Choroid plexus epithelial cell (primary cell): Measurements from ENCODE around the gene IQCM.
A peak's percentile ranks its signal among the peaks of the same experiment; 100 is the strongest.

Source experiments
- DNase-seq: peaks from one replicate; pipeline ENCODE4 v3.0.0-alpha.2; 2010; ENCODE audit warnings: low read depth
- H3K4me3 ChIP-seq: 2 replicates; pipeline ENCODE4 v1.5.1; 2011; ENCODE audit warnings: low read depth, mild to moderate bottlenecking, control low read depth, low read length, moderate library complexity
- CTCF ChIP-seq: conservative IDR thresholded peaks from 2 replicates; pipeline ENCODE4 v1.5.1; 2011; ENCODE audit warnings: low read depth, mild to moderate bottlenecking, control low read depth, inconsistent platforms, low read length, moderate library complexity

The IQCM gene

GRCh38 chr4:149708513-149709130, 107.0 kb downstream of the IQCM start:
- DNase-seq: peak; percentile 11
- no peak overlapping the region for H3K4me3 ChIP-seq
- TF ChIP-seq CTCF: no peak

GRCh38 chr4:149707862-149708261, 107.8 kb downstream of the IQCM start:
- no peak for TF ChIP-seq CTCF

GRCh38 chr4:149706942-149707341, 108.7 kb downstream of the IQCM start:
- DNase-seq: peak; percentile 28
- H3K4me3 ChIP-seq: no peak overlapping the region
- TF ChIP-seq CTCF: no peak

More at GRCh38 chr4:149707862-149708261, 107.8 kb downstream of the IQCM start:
- no peak for DNase-seq
- no peak overlapping the region for H3K4me3 ChIP-seq

GRCh38 chr4:149702414-149703293, 113.0 kb downstream of the IQCM start:
- DNase-seq: no peak
- no peak overlapping the region for H3K4me3 ChIP-seq
- TF ChIP-seq CTCF: no peak

GRCh38 chr4:149701435-149702156, 114.0 kb downstream of the IQCM start:
- DNase-seq: no peak
- no peak overlapping the region for H3K4me3 ChIP-seq
- TF ChIP-seq CTCF: no peak

- DNase-seq: no peak
- no peak overlapping the region for H3K4me3 ChIP-seq
- TF ChIP-seq CTCF: no peak
These were observed 115.4 kb downstream of the IQCM start for GRCh38 chr4:149700272-149700671.
